GM19372 (cell line): ENCODE measurements around the gene S1PR4.
"Not testable (repeated sequence)": the region's sequence is repeated elsewhere in the genome, so short reads cannot be mapped to it uniquely, and the experiment has no call there.

ENCODE experiments used
- ATAC-seq: cut with Tn5 transposase; IDR thresholded peaks from one replicate; pipeline ENCODE4 v1.9.1; 2021; ENCODE audit warnings: mild to moderate bottlenecking, low read depth, moderate library complexity; ENCODE audit not compliant: unreplicated experiment

The S1PR4 gene

DNA sequence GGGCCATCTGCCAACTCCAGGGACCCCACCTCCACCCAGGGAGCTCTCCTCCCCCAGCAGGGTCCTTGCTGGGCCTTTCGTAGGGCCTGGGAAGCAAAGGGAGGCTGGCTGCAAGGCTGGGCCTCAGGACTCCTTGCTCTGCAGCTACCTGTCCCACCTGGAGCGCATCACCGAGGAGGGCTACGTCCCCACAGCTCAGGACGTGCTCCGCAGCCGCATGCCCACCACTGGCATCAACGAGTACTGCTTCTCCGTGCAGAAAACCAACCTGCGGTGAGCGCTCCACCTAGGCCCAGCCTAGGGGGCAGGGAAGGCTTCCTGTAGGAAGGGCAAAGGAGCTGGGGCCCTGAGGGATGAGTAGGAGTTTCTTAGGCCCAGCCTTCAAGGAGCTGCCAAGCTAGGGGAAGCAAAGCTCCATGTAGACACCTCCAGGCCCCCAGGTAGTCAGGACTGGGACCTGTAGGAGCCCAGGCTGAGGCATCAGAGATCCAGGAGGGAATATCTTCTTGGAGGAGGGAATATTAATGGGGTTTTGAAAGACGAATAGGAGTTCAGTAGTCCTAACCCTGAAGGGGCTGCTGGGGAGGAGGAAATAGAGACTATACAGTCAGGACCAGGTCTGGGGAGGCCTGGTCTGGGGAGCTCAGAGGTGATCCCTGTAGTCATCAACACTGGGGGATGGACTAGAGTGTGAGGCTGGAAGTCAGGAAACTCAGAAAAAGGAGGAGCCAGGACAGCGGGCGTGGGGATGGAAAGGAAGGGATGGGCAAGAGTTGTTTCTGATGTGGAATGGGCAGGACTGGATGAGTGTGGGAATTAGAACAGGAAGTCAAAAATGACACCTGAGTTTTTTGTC lies 26.8 kb upstream of the S1PR4 start:
- ATAC-seq: no peak

DNA sequence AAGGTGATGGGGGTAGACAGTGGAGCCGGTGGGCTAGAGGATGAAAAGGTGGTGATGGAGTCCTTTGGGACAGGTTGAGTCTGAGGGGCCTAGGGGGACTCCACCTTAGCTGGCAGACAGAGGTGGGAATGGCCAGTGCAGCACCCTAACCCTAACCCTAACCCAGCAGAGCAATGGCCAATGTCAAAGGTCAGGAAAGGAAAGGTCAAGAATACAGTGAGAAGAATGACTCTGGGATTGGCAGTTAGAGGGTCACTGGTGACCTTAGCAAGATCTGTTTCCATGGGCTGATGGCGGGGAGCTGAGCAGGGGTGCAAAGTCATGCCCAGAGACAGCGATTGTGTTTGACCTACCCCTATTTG lies 26.2 kb upstream of the S1PR4 start:
- ATAC-seq: no peak

DNA sequence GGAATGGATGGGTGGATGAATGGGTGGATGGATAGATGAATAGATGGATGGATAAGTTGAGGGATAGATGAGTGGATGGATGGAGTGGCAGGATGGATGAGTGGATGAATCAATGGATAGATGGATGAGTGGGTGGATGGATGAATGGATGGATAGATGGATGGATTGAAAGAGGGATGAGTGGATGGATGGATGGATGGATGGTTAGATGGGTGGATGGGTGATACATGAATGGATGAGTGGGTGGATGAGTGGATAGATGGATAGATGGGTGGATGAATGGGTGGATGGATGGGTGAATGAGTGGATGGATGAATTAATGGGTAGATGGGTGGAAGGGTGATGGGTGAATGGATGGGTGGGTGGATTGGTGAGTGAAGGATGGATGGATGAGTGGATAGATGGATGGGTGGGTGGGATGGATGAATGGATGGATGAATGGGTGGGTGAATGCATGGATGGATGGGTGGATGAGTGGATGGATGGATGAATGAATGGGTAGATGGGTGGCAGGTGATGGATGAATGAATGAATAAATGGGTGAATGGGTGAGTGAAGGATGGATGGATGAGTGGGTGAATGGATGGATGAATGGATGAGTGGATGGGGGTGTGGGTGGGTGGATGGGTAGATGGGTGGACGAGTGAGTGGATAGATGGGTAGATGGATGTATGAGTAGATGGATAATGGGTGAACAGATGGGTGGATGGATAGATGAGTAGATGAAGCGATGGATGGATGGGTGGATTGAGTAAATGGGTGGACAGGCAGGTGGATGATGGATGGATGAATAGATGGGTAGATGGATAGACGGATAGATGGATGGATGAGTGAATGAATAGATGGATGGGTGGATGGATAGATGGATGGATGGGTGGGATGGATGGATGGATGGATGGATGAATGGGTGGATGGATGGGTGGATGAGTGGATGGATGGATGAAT lies 25.0 kb upstream of the S1PR4 start:
- no peak for ATAC-seq

DNA sequence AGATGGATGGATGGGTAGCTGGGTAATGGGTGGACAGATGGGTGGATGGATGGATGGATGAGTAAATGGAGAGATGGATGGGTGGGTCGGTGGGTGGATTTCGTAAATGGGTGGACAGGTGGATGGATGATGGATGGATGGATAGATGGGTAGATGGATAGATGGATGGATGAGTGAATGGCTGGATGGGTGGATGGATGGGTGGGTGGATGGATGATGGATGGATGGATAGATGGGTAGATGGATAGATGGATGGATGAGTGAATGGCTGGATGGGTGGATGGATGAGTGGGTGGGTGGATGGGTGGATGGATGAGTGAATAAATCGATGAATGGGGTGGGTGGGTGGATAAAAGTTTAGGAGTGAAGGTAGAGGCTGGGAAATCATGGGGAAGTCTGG lies 24.1 kb upstream of the S1PR4 start:
- not testable (repeated sequence) for ATAC-seq

DNA sequence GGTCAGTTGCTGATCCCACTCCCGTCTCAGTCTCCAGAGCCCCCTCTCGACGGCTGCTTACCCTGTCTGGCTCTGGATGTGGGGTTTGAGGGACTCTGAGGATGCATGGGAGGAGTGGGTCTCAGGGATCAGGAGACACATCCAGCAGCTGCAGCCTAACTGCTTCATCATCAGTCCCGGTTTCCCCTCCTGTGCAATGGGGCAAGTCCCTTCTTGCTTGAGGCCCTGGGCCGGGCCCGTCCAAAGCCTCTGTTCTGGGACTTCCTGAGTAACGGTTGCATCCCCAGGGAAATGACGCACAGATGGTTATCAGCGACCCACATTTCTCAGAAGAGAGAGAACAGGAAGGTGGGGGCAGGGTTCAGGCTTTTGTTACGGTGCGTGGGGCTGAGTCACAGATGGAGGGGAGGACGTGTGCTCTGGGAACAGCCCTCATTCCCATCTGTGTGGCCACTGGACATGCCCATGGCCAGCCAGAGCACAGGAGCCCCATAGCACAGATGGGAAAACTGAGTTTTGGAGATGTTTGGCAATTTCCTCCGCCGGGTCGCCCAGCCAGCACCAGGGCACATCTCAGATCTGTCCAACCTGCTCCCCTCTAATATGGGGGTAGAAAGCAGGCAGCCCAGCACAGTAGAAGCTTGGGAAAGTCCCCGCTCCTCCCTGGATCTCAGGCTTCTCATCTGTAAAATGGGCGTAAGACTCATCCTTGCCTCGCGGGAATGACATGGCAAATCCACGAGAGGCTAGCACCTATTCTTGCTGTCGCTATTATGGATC lies 23.4 kb upstream of the S1PR4 start:
- no peak for ATAC-seq

DNA sequence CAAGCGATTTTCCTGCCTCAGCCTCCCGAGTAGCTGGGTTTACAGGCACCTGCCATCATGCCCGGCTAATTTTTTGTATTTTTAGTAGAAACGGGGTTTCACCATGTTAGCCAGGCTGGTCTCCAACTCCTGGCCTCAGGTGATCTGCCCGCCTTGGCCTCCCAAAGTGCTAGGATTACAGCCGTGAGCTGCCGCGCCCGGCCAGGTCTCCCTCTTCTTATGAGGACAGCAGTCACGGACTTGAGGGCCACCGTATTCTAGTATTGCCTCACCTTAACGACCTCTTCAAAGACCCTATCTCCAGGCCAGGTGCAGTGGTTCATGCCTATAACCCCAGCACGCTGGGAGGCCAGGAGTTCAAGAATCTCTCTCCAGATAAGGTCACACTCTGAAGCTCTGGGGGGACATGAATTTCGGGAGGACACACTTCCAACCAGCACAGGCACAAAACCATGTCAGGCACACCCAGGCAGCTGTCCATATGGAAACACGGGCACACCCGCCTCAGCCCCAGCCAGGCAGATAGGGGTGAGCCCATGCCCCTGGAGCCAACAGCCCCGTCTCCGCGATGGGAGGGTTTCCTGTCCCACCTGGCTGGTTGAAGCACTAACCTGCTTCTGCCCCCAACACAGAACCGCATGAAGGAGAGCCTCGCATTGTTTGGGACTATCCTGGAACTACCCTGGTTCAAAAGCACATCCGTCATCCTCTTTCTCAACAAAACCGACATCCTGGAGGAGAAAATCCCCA lies 21.3 kb upstream of the S1PR4 start:
- ATAC-seq: no peak

DNA sequence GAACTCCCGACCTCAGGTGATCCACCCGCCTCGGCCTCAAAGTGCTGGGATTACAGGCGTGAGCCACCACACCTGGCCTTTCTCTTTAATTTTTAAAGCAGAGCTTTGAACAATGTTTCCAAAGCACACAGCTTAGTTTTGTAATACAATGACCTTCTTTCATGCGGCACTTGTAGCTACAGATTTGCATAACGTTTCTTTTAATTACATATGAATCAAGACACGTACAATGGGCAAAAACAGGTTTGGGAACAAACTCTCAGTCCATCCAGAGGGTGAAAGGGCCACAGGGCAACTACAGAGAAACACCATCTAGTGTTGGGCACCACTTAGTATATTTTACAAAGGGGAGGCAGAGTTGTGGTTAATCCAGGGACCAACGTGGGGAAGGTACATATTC lies 19.0 kb upstream of the S1PR4 start:
- ATAC-seq: no peak

DNA sequence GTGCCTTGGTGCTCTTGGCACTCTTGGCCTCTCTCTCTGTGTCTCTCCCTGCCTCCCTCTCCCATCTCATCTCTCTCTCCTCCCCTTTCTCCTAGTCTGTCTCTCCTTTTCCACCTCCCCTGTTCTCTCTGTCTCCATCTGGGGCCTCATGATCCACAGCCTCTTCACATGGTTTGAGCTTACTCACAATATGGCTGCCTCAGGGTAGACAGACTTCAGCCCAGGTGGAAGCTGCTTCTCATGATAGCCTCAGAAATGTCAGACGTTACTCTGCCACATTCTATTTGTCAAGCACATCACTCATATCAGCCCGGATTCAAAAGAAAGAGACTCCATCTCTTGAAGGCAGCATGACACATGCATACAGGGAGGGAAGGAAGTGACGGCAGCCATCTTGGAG lies 18.4 kb upstream of the S1PR4 start:
- no peak for ATAC-seq

DNA sequence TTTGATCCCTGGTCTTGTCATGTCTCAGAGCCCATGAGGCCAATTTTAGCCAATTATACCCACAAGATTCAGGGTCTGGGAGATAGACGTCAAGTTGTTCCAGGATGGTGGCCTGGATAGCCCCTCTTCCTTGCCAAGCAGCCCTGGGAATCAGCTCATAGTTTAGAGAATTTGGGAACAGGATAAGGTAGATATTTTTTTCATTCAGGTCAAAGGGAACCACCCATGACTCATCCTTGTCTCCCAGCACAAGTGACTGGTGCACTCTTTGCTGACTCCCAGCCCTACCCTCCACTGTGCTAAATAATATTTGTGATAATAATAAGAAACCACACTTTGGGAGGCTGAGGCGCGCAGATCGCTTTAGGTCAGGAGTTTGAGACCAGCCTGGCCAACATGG lies 17.1 kb upstream of the S1PR4 start:
- ATAC-seq: no peak

DNA sequence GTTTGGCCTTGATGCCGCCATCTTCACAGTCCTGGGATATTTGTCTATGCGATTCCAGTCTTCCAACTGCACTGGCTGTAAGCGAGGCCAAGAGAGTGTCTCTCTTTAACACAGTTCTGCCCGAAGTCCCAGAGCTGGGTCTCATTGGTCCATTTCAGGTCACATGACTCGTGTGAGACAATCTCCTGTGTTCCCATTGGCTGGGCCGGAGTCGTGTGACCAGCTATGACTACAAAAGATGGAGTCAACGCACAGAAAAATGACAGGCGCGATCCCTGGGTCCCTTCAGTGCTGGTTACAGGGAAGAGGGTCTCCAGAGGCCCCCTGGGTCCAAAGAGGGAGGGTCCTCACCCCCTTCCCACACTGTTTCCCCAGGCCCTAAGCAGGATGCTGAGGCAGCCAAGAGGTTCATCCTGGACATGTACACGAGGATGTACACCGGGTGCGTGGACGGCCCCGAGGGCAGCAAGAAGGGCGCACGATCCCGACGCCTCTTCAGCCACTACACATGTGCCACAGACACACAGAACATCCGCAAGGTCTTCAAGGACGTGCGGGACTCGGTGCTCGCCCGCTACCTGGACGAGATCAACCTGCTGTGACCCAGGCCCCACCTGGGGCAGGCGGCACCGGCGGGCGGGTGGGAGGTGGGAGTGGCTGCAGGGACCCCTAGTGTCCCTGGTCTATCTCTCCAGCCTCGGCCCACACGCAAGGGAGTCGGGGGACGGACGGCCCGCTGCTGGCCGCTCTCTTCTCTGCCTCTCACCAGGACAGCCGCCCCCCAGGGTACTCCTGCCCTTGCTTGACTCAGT lies 15.9 kb upstream of the S1PR4 start:
- ATAC-seq: no peak

DNA sequence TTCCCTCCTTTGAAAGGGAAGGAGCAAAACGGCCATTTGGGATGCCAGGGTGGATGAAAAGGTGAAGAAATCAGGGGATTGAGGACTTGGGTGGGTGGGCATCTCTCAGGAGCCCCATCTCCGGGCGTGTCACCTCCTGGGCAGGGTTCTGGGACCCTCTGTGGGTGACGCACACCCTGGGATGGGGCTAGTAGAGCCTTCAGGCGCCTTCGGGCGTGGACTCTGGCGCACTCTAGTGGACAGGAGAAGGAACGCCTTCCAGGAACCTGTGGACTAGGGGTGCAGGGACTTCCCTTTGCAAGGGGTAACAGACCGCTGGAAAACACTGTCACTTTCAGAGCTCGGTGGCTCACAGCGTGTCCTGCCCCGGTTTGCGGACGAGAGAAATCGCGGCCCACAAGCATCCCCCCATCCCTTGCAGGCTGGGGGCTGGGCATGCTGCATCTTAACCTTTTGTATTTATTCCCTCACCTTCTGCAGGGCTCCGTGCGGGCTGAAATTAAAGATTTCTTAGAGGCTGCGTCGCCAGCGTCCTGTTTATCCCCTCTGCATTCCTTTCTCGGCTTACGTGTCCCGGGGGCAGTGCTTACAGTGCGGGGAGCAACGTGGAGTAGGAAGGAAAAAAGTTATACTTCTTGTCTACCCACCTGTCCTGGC lies 15.2 kb upstream of the S1PR4 start:
- ATAC-seq: no peak

DNA sequence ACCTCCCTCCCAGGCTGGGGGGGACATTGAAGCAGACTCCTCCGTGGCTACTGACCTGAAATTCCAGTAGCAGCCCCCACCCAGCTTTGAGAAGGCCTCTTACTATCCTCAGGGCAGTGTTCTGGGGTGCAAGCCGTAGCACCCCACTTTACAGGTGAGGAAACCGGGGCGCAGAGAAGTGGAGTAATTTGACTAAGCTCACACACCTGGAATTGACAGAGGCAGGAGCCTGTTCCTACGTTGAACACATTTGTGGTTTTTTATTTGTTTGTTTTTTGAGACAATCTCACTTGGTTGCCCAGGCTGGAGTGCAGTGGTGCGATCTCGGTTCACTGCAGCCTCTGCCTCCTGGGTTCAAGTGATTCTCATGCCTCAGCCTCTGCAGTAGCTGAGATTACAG lies 14.6 kb upstream of the S1PR4 start:
- ATAC-seq: no peak

DNA sequence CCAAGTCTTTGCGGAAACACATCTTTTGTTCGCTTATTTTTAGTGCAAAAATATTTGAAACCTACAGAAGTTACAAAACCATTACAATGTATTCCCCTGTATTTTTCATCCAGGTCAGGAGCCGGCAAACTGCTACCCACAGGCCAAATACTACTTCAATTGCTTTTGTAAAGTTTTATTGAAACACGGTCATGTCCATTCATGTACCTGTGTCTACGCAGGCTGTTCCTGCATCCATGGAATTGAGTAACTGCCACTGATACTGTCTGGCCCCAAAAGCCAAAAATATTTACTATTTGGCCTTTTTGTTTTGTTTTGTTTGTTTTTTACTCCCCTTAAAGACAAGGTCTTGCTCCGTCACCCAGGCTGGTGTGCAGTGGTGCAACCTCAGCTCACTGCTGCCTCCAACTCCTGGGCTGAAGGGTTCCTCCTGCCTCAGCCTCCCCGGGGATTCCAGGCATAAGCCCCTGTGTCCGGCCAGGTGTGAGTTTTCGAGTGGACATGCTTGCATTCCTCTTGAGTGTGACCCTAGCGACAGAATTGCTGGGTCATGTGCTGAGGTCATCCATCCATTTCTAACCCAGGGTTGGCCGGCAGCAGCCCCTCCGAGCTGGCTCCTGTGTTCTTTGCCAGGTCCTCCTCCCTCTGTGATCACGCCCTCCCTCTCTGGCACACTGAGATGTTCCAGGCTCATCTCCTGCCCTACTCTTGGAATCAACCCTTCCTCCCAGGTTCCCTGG lies 10.9 kb upstream of the S1PR4 start:
- ATAC-seq: no peak

DNA sequence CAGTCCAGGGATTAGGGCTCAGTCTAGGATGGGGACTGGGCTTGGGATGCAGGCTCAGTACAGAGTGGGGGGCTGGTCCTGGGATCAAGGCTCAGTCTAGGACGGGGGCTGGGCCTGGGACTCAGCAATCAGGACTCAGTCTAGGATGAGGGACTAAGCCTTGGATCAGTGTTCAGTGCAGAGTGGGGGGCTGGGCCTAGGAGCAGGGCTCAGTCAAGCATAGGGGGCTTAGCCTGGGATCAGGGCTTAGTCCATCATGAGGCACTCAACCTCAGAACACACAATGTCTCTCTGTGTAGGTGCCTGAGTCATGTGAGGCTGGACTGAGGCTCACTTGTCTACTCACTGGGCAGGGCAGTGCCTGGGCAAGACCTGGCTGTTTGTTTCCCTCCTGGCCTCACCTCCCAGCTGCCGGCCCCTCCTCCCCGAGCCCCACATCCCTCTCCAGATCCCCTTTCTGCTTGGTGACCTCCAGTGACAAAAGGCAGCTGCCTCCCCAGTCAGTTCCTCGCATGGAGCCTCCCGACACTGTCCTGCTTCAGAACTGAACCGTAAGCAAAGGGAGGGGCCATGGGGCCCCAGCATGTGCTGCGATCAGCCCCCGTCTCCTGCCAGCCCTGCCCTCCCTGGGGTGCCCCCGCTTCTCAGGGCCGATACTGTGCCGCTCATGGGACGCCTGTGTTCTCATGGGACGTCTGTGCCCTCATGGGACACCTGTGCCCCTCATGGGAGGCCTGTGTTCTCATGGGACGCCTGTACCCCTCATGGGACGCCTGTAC lies 6.5 kb upstream of the S1PR4 start:
- ATAC-seq: no peak

DNA sequence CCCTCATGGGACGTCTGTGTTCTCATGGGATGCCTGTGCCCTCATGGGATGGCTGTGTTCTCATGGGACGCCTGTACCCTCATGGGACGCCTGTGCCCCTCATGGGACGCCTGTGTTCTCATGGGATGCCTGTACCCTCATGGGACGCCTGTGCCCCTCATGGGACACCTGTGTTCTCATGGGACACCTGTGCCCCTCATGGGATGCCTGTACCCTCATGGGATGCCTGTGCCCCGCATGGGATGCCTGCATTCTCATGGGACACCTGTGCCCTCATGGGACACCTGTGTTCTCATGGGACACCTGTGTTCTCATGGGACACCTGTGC lies 5.9 kb upstream of the S1PR4 start:
- not testable (repeated sequence) for ATAC-seq

DNA sequence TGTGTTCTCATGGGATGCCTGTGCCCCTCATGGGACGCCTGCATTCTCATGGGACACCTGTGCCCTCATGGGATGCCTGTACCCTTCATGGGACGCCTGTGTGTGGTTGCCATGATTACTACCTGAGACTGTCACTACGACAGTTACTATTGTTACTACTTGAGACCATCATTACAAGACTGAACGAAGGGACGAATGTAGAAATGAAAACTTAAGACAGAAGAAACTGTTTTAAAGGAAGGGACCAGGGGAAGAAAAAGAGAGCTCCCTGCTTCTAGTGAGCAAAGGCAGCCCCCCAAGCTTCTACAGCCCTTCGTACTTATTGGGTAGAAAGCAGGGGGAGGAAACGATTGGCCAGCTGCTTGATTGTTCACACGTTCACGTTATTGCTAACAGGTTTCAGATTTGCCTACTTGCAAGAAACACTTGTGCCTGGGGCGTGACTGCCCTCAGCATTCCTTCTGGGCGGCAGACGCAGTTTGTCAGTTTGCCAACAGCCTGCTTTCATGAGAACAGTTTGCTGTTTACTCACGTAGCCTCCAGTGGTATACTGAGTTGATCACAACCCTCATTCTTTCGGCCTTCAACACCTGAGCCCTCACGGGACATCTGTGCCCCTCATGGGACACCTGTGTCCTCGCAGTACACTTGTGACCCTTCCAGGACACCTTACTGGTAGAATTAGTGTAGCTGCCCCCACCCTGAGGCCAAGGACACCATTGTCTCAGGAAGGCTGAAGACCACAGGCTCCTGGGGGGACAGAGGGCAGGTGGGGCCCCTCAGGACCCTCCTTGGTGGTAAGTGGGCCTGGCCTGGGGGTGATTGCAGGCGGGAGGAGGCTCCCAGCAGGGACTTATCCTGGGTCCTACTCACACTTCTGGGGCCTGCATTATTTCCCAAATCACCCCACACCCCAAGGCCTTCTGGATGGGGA lies 2.5 kb upstream of the S1PR4 start:
- ATAC-seq: no peak
